HEK293 (cell line): ENCODE results near the gene EFEMP1.

Experiments
- CTCF ChIA-PET: fragments of 350-600 bp; formaldehyde crosslinking; extraction: SDS; loops from one replicate; lab custom pipeline; 2021; ENCODE audit warnings: antibody characterized with exemption; lab: Yijun Ruan, JAX
- POLR2A ChIA-PET: fragments of 300-600 bp; formaldehyde crosslinking; extraction: SDS; loops from one replicate; lab custom pipeline; 2020; ENCODE audit warnings: antibody characterized with exemption, inconsistent platforms; lab: Yijun Ruan, JAX
- H3K27ac ChIP-seq: fragments of 200-500 bp; sonication (Bioruptor generic); 2 replicates; pipeline ENCODE4 v1.5.1; 2014; ENCODE audit warnings: low read depth, low read length, control low read depth, inconsistent platforms; ENCODE audit errors: extremely low read depth
- H3K36me3 ChIP-seq, 2 experiments: fragments of 200-500 bp in 1 of 2; sonication (Bioruptor generic) in 1 of 2; 1 replicate in 1 of 2; 2 replicates in 1 of 2; pipeline ENCODE4 v1.5.1; 2014 to 2017; ENCODE audit warnings: inconsistent platforms in 2 of 2, low read length in 2 of 2; ENCODE audit not compliant: control insufficient read depth in 2 of 2, insufficient read depth in 1 of 2
- H3K4me1 ChIP-seq: fragments of 200-500 bp; sonication (Bioruptor generic); 2 replicates; pipeline ENCODE4 v1.5.1; 2014; ENCODE audit warnings: mild to moderate bottlenecking, low read length, inconsistent platforms; ENCODE audit not compliant: control insufficient read depth, insufficient read depth
- H3K4me3 ChIP-seq: 2 replicates; pipeline ENCODE4 v1.5.1; 2011; ENCODE audit warnings: low read depth, mild to moderate bottlenecking, control low read depth, low read length, moderate library complexity
- H3K9me3 ChIP-seq: fragments of 200-500 bp; sonication (Bioruptor generic); 2 replicates; pipeline ENCODE4 v1.5.1; 2014; ENCODE audit warnings: low read depth, low read length, inconsistent platforms; ENCODE audit not compliant: control insufficient read depth, insufficient read depth
- FEZF1 ChIP-seq: fragments of 450-650 bp; formaldehyde crosslinking; IDR thresholded peaks from 2 replicates; pipeline ENCODE4 v1.5.1; 2016; ENCODE audit warnings: missing biosample characterization, missing genetic modification characterization
- GFI1B ChIP-seq: fragments of 450-650 bp; formaldehyde crosslinking; IDR thresholded peaks from 2 replicates; pipeline ENCODE4 v1.5.1; 2016; ENCODE audit warnings: missing biosample characterization, missing genetic modification characterization
- HOXA7 ChIP-seq: sonication (generic); formaldehyde crosslinking; IDR thresholded peaks from 2 replicates; pipeline ENCODE4 v1.8.1; 2022; ENCODE audit warnings: missing genetic modification reagents, borderline replicate concordance
- IKZF3 ChIP-seq: fragments of 450-650 bp; IDR thresholded peaks from 2 replicates; pipeline ENCODE4 v1.5.0; 2018; ENCODE audit warnings: missing biosample characterization, mild to moderate bottlenecking, missing genetic modification characterization, moderate library complexity
- KLF17 ChIP-seq: fragments of 450-650 bp; formaldehyde crosslinking; IDR thresholded peaks from 2 replicates; pipeline ENCODE4 v1.5.1; 2016; ENCODE audit warnings: missing biosample characterization, missing genetic modification characterization
- OVOL3 ChIP-seq: fragments of 450-650 bp; formaldehyde crosslinking; IDR thresholded peaks from 2 replicates; pipeline ENCODE4 v1.5.1; 2016; ENCODE audit warnings: missing biosample characterization, missing genetic modification characterization
- SCRT1 ChIP-seq: fragments of 450-650 bp; formaldehyde crosslinking; IDR thresholded peaks from 2 replicates; pipeline ENCODE4 v1.5.1; 2016; ENCODE audit warnings: missing biosample characterization, missing genetic modification characterization, borderline replicate concordance
- SCRT2 ChIP-seq: fragments of 450-650 bp; formaldehyde crosslinking; IDR thresholded peaks from 2 replicates; pipeline ENCODE4 v1.5.1; 2016; ENCODE audit warnings: missing biosample characterization, missing genetic modification characterization
- TRIM28 ChIP-seq: IDR thresholded peaks from 2 replicates; pipeline ENCODE4 v1.6.1; 2011; ENCODE audit warnings: low read length, control low read depth, borderline replicate concordance
- ZBTB20 ChIP-seq: fragments of 450-650 bp; formaldehyde crosslinking; IDR thresholded peaks from 2 replicates; pipeline ENCODE4 v1.5.1; 2016; ENCODE audit warnings: missing biosample characterization, missing genetic modification characterization
- ZNF121 ChIP-seq: fragments of 450-650 bp; formaldehyde crosslinking; IDR thresholded peaks from 2 replicates; pipeline ENCODE4 v1.5.1; 2016; ENCODE audit warnings: missing biosample characterization, missing genetic modification characterization
- ZNF155 ChIP-seq: fragments of 450-650 bp; formaldehyde crosslinking; IDR thresholded peaks from 2 replicates; pipeline ENCODE4 v1.5.1; 2016; ENCODE audit warnings: missing biosample characterization, missing genetic modification characterization
- ZNF26 ChIP-seq: fragments of 450-650 bp; formaldehyde crosslinking; IDR thresholded peaks from 2 replicates; pipeline ENCODE4 v1.5.1; 2016; ENCODE audit warnings: missing biosample characterization, missing genetic modification characterization
- ZNF324 ChIP-seq: fragments of 450-650 bp; formaldehyde crosslinking; IDR thresholded peaks from 2 replicates; pipeline ENCODE4 v1.5.1; 2016; ENCODE audit warnings: missing biosample characterization, missing genetic modification characterization
- ZNF362 ChIP-seq: fragments of 450-650 bp; formaldehyde crosslinking; IDR thresholded peaks from 2 replicates; pipeline ENCODE4 v1.5.1; 2016; ENCODE audit warnings: missing biosample characterization, missing genetic modification characterization
- ZNF404 ChIP-seq: fragments of 450-650 bp; formaldehyde crosslinking; IDR thresholded peaks from 2 replicates; pipeline ENCODE4 v1.5.1; 2017; ENCODE audit warnings: missing biosample characterization, missing genetic modification characterization
- ZNF514 ChIP-seq: fragments of 450-650 bp; formaldehyde crosslinking; IDR thresholded peaks from 2 replicates; pipeline ENCODE4 v1.5.1; 2016; ENCODE audit warnings: missing biosample characterization, missing genetic modification characterization
- ZNF571 ChIP-seq: fragments of 450-650 bp; formaldehyde crosslinking; IDR thresholded peaks from 2 replicates; pipeline ENCODE4 v1.5.0; 2017; ENCODE audit warnings: missing biosample characterization, missing genetic modification characterization
- ZNF658 ChIP-seq: fragments of 450-650 bp; formaldehyde crosslinking; IDR thresholded peaks from 2 replicates; pipeline ENCODE4; 2016; ENCODE audit warnings: missing biosample characterization, missing genetic modification characterization
- ZNF692 ChIP-seq: fragments of 450-650 bp; formaldehyde crosslinking; IDR thresholded peaks from 2 replicates; pipeline ENCODE4 v1.5.1; 2016; ENCODE audit warnings: missing biosample characterization, missing genetic modification characterization
- ZNF792 ChIP-seq: fragments of 450-650 bp; formaldehyde crosslinking; IDR thresholded peaks from 2 replicates; pipeline ENCODE4 v1.5.1; 2016; ENCODE audit warnings: missing biosample characterization, missing genetic modification characterization
- ZSCAN16 ChIP-seq: fragments of 450-650 bp; formaldehyde crosslinking; IDR thresholded peaks from 2 replicates; pipeline ENCODE4 v1.5.1; 2016; ENCODE audit warnings: missing biosample characterization, missing genetic modification characterization
- ZSCAN23 ChIP-seq: fragments of 450-650 bp; formaldehyde crosslinking; IDR thresholded peaks from 2 replicates; pipeline ENCODE4 v1.5.1; 2016; ENCODE audit warnings: missing biosample characterization, missing genetic modification characterization

Gene EFEMP1

GRCh38 chr2:55843096-55843993 lies 80.2 kb downstream of the EFEMP1 start (continued):
- 0 out of 2 replicates have a peak, but pooled peaks have one; percentile 49 for TF ChIP-seq ZNF362
- peak; percentile 99 for TF ChIP-seq FEZF1 (tag by site-specific recombination)
- TF ChIP-seq ZNF324 (tag by site-specific recombination) = peak; percentile 96
- TF ChIP-seq TRIM28 = peak; percentile 98

GRCh38 chr2:55842046-55842445 lies 81.5 kb downstream of the EFEMP1 start:
- Histone ChIP-seq H3K9me3 (no peaks in the 10 kb centered on the region), H3K4me3 (no peak overlapping the region), H3K36me3 (no peaks in the 10 kb centered on the region), H3K27ac (no peak overlapping the region; the same call in 1 of the 2 replicates), H3K4me1 (peaks cover 24% of the 10 kb centered on the region)
- CTCF ChIA-PET = interaction anchor here (1.5 kb wide), 1 partner anchor 70 kb away, joined by 3 read pairs; no protein-coding TSS in a partner anchor
- POLR2A ChIA-PET = no interaction called here
- TF ChIP-seq ZNF658 (tag by site-specific recombination) (no peak), ZNF792 (tag by site-specific recombination) (no peak), ZNF692 (tag by site-specific recombination) (peak; percentile 69), GFI1B (tag by site-specific recombination) (peak; percentile 79), ZNF404 (no peak), SCRT1 (tag by site-specific recombination) (no peak)

GRCh38 chr2:55840460-55840859 lies 83.1 kb downstream of the EFEMP1 start:
- POLR2A ChIA-PET = no interaction called here
- peaks cover 24% of the 10 kb centered on the region for H3K4me1 ChIP-seq
- no peaks in the 10 kb centered on the region for H3K9me3 ChIP-seq
- H3K27ac ChIP-seq = no peak overlapping the region
- no peaks in the 10 kb centered on the region for H3K36me3 ChIP-seq
- no peak for TF ChIP-seq ZBTB20 (tag by site-specific recombination)
- TF ChIP-seq, all 188 proteins: peak for 0
- CTCF ChIA-PET = no interaction called here
- H3K4me3 ChIP-seq = no peak overlapping the region

GRCh38 chr2:55839182-55839819 lies 84.3 kb downstream of the EFEMP1 start:
- ChIA-PET POLR2A (interaction anchor here (1.3 kb wide), 1 partner anchor 84 kb away, joined by 4 read pairs; the partner anchor contains the start of gene EFEMP1), CTCF (interaction anchor here (0.6 to 1.2 kb wide), 3 partner anchors 16 to 121 kb away, joined by 3 to 5 read pairs (median 3); no protein-coding TSS in a partner anchor)
- H3K9me3 ChIP-seq = no peaks in the 10 kb centered on the region
- no peak overlapping the region for H3K4me3 ChIP-seq
- H3K36me3 ChIP-seq = no peaks in the 10 kb centered on the region
- H3K4me1 ChIP-seq = peaks cover 24% of the 10 kb centered on the region
- H3K27ac ChIP-seq = peak overlapping the region; percentile 58
- TF ChIP-seq ZSCAN16 (tag by site-specific recombination) = no peak
- TF ChIP-seq IKZF3 (tag by site-specific recombination) = no peak
- TF ChIP-seq SCRT2 = peak; percentile 50
- TF ChIP-seq ZNF155 = no peak
- TF ChIP-seq ZNF26 (tag by site-specific recombination) = no peak
- TF ChIP-seq KLF17 = no peak
- TF ChIP-seq ZNF514 (tag by site-specific recombination) = no peak
- TF ChIP-seq ZNF121 = no peak
- TF ChIP-seq ZSCAN23 (tag by site-specific recombination) = no peak
- no peak for TF ChIP-seq OVOL3 (tag by site-specific recombination)
- no peak for TF ChIP-seq HOXA7 (CRISPR knock-in tag)
- no peak for TF ChIP-seq ZNF571 (tag by site-specific recombination)
